Brain pericyte (primary cell): ENCODE results near the gene SYNRG.

Source experiments
- DNase-seq: peaks from one replicate; pipeline ENCODE4 v3.0.0-alpha.2; 2012; ENCODE audit warnings: low read depth, low spot score

SYNRG gene

GRCh38 chr17:37604556-37604955 lies 4.7 kb downstream of the SYNRG start:
- no peak for DNase-seq

DNA sequence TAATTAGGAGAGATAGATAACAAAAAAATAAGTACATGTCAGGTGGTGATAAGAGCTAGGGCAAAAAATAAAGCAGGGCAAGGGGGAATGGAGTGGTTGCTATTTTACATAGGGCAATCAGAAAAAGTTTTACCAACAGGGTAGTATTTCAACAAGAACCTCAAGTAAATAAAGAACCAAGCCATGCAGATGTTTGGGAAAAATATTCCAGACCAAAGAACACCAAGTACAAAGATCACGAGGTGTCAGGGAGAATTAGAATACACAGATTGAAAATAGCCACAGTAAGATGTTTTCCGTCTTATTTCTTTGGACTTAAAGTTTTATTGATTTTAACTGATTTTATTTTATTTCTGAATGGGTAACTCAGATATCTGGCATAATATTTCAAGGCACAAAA lies 11.1 kb downstream of the SYNRG start:
- no peak for DNase-seq

DNA sequence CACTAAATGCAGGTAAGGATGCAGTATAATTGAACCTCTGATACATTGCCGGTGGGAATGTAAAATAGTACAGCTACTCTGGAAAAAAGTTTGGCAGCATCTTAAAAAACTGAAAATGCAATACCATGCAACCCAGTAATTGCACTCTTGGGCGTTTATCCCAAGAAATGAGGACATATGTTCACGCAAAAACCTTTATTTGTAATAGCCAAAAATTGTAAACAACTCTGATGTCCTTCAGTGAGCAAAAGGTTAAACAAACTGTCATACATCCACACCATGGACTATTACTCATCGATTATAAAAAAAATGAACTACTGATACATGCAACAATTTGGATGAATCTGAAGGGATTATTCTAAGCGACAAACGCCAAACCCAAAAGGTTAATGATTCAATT lies 16.9 kb downstream of the SYNRG start:
- DNase-seq: no peak

GRCh38 chr17:37585066-37585465 lies 24.2 kb downstream of the SYNRG start:
- DNase-seq: no peak

DNA sequence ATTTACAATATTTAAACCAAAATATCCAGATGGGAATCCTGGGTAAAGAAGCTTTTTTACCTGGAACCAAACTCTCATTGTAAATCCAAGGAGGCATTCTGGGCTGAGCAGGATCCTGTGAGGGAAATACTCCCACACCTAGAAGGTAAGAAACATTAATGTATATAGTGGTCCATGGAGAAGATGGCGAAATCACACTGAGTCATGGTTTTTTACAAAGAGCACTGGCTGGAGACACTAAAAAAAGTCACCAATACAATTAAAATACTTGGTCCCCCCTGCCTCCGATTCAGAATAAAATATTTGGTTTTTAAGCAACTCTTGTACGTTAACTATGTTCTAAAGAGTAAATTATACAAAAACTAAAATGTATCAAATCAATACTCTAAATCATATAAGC lies 32.9 kb downstream of the SYNRG start:
- DNase-seq: no peak

GRCh38 chr17:37574427-37574826 lies 34.8 kb downstream of the SYNRG start:
- no peak for DNase-seq

DNA sequence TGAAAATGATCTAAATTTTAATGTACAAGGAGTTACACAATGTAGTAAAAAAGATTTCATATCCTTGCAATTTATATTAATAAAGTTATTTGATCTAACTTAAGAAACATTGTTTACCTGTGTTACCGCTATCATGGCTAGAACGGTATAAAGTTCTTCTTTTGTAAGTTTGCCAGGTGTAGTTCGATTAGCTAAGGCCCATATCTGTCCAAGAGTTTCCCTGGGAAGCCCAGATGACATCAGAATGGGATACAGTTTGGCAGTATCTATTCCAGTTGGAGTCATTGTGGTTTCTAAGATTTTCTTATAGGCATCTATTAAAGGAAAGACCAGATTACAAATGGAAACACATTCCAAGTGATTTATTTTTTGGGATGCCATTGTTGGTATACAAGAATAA lies 37.5 kb downstream of the SYNRG start:
- no peak for DNase-seq

DNA sequence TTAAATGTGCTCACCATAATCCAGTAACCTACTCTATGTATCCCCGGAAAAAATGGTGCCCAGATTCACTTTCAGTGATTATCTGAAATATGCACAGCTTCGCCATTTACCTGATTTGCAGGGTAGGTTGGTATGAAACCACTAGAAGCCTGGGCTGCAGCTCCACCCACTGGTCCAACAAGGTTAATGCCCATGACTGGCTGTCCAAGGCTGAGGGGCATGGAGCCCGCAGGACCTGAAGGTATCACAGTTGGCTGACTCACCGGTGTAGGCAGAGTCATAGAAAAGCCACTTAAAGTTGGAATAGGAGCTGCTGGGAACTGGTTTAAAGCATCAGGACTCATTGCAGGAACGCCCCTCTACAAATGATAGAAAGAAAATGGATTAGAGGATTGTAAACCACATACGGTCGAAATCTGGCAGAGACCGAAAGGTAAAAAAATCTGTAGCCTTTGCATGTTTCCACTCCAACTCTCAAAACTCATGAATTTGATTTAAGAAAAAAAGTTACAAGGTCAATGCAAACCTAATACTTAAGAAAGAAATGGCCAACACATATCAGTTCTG lies 38.6 kb downstream of the SYNRG start:
- DNase-seq: peak; percentile 4

DNA sequence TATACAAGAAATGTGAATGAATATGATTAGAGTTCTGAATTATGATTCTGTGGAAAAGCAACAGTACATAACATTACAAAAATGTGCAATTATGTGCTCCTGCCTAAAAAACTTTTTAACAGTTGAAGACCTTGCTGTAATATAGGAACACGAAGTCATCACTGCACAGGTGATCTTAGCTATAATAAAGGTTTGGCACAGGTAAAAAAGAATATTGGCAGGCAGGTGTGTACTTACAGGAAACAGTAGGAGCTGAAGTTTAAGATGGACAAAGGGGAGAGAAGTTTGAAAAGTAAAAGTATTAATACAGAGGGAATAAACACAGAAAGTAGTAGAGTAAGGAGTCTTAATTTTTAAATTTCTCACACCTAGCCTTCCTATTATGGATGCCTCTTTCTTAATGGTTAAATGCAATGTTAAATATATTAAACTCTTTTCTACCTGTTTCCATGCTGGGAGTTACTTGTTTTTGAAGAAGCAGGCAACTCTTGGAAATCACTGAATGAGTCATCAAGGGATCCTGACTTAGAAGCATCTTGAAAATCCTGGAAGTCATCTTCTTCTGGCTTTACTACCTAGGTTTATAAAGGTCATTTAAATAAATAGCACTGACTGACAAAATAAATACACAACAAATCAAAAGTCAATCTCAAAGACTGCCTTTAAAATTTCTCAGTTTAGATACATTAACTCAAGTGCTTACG lies 40.7 kb downstream of the SYNRG start:
- DNase-seq: no peak

GRCh38 chr17:37567538-37567937 lies 41.7 kb downstream of the SYNRG start:
- DNase-seq: no peak

- DNase-seq: no peak
Measured at GRCh38 chr17:37567137-37567536, 42.1 kb downstream of the SYNRG start.

DNA sequence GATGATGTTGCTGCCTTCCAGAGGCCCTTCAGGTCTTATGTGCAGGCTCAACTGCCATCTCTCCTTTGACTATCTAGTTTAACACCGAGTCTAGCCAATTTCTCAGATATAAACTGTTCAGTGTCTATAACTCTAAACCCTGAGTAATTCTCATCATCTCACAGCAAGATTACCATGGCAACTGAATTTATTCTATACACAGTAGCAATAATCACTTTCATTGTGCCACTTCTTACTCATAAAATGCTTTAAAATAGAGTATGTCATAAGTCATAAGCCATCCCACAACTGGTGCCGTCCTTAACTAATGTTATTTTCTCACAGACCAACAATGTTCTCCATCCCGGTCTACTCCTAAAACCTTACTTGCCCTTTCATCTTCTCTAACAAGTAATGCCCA lies 45.0 kb downstream of the SYNRG start:
- no peak for DNase-seq

GRCh38 chr17:37562016-37562745 lies 47.0 kb downstream of the SYNRG start:
- DNase-seq: no peak

DNA sequence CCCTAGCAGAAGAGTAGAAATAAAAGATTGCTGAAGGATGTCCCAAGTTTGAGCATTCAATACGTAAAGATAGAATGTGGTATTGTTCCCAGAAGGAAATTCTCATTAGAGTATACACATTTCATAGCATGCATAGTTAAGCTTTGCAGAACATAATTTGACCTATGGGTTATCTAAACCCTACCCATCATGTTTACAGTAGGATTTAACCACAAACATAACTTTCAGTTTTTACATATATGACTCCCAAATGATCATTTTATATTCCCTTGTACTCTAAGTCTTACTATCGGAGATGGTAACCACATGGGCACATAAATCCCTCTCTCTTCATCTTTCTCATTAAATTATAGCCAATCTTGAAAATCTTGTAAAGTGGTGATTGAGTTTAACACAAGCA lies 50.9 kb downstream of the SYNRG start:
- DNase-seq: no peak

DNA sequence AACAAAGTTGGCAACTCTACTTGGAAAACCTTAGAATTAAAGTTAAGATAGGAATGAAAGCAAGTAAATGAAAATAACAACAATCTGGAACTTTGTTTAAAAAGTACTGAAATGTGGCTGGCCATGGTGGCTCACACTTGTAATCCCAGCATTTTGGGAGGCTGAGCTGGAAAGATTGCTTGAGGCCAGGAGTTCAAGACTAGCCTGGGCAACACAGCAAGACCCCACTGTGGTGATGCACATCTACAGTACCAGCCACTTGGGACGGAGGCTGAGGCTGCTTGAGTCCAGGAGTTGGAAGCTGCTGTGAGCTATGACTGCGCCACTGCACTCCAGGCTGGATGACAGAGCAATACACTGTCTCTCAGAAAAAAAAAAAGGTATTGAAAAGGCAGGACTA lies 51.7 kb downstream of the SYNRG start:
- no peak for DNase-seq

GRCh38 chr17:37555386-37555785 lies 53.8 kb downstream of the SYNRG start:
- DNase-seq: no peak

DNA sequence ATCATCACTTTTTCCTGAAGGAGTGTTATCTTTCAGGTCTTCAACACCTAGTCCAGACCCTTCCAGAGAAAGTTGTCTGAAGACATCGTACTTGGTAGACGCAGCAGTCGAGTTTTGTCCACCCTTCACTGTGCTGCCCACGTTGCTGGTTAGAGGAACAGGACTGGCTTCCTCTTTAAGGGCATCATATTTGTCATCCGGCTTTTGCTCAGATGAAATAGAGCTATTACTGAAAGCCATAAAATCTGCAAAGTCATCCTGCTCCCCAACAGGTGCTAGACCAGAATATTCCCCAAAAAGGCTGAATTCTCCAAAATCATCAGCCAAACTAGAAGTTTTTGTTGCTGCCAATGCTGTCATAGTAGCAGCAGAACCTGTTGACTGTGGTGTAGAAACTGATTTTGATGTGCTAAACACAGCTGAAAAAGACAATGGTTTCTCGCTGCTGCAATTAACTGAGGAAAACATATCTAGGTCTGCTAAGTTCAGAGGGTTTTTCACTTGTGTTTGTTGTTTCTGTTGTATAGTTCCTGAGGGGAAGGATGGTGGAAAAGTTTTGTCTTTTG lies 55.7 kb downstream of the SYNRG start:
- DNase-seq: no peak

- DNase-seq: no peak
Measured at GRCh38 chr17:37551788-37552187, 57.4 kb downstream of the SYNRG start.

- DNase-seq: no peak
Measured at GRCh38 chr17:37547986-37548385, 61.2 kb downstream of the SYNRG start.

- no peak for DNase-seq
Measured at GRCh38 chr17:37546302-37546701, 62.9 kb downstream of the SYNRG start.

DNA sequence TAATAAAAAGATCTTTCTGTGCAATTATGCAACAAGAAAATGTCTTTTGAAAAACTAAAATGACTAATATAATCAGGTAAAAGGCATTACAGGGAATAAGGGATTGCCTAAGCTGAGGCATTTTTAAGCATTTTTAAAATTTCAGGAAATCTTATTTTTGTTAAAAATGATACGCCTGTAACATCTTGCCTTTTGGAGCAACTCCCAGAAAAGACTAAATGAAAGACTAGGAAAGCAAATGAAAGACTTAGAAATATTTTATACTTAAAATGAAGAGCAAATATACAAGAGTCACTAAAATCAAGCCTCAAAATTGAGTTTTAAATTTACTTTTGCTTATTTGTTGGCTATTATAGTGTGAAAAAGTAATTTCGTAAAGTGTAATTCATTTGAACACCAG lies 63.7 kb downstream of the SYNRG start:
- no peak for DNase-seq

GRCh38 chr17:37543637-37544052 lies 65.6 kb downstream of the SYNRG start:
- DNase-seq: no peak
